HEK293T (cell line): ENCODE results near the gene VSTM4.

Source experiments
- ARNT ChIP-seq: fragments of 450-650 bp; IDR thresholded peaks from 2 replicates; pipeline ENCODE4 v1.6.1; 2017; ENCODE audit warnings: mild to moderate bottlenecking
- CTBP1 ChIP-seq: fragments of 450-650 bp; IDR thresholded peaks from 2 replicates; pipeline ENCODE4 v1.6.1; 2016; ENCODE audit warnings: borderline replicate concordance
- ELF4 ChIP-seq: fragments of 450-650 bp; IDR thresholded peaks from 2 replicates; pipeline ENCODE4 v1.6.1; 2017; ENCODE audit warnings: antibody characterized with exemption
- FOXA1 ChIP-seq: fragments of 450-650 bp; IDR thresholded peaks from 2 replicates; pipeline ENCODE4 v1.6.1; 2016; ENCODE audit warnings: mild to moderate bottlenecking
- FOXK2 ChIP-seq: fragments of 450-650 bp; IDR thresholded peaks from 2 replicates; pipeline ENCODE4 v1.6.1; 2016; ENCODE audit warnings: mild to moderate bottlenecking
- FOXM1 ChIP-seq: fragments of 450-650 bp; IDR thresholded peaks from 2 replicates; pipeline ENCODE4 v1.6.1; 2017; ENCODE audit warnings: mild to moderate bottlenecking, borderline replicate concordance
- HDGF ChIP-seq: fragments of 450-650 bp; IDR thresholded peaks from 2 replicates; pipeline ENCODE4 v1.6.1; 2017; ENCODE audit warnings: antibody characterized with exemption, borderline replicate concordance
- L3MBTL2 ChIP-seq: fragments of 450-650 bp; conservative IDR thresholded peaks from 2 replicates; pipeline ENCODE4 v1.6.1; 2016; ENCODE audit warnings: mild to moderate bottlenecking
- SP1 ChIP-seq: fragments of 450-650 bp; IDR thresholded peaks from 2 replicates; pipeline ENCODE4 v1.6.1; 2017
- SUZ12 ChIP-seq: fragments of 450-650 bp; IDR thresholded peaks from 2 replicates; pipeline ENCODE4 v1.6.1; 2016; ENCODE audit warnings: mild to moderate bottlenecking
- TARDBP ChIP-seq: fragments of 450-650 bp; IDR thresholded peaks from 2 replicates; pipeline ENCODE4 v1.6.1; 2016
- TF ChIP-seq, protein P1 (sequence below): fragments of 450-650 bp; IDR thresholded peaks from 2 replicates; pipeline ENCODE4 v1.6.1; 2016

DNA sequence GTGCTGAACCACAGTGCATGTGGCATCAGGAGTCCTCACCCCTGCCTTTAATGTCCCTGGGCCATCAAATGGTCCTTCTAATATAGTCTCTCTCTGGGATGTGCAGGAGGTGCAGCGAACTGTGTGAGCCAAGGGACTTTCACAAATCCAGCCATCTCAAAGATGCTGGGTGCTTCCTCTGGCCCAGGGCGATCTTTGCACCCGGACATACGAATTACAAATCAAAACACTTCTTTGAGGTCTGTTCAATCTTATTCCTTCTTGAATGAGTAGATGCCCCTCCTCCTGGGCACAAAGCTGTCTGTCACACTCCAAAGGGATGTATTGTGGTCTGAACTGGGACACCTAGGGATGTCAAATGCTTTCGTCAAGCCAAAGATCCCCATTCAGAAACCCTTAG is 60.6 kb downstream of the VSTM4 start:
- TF ChIP-seq SP1 (no peak), FOXA1 (no peak), FOXM1 (no peak), ARNT (no peak), SUZ12 (no peak), L3MBTL2 (no peak), FOXK2 (no peak), ELF4 (no peak), HDGF (no peak), TARDBP (no peak), CTBP1 (no peak)
- TF ChIP-seq, protein P1, sequence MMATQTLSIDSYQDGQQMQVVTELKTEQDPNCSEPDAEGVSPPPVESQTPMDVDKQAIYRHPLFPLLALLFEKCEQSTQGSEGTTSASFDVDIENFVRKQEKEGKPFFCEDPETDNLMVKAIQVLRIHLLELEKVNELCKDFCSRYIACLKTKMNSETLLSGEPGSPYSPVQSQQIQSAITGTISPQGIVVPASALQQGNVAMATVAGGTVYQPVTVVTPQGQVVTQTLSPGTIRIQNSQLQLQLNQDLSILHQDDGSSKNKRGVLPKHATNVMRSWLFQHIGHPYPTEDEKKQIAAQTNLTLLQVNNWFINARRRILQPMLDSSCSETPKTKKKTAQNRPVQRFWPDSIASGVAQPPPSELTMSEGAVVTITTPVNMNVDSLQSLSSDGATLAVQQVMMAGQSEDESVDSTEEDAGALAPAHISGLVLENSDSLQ: no peak
